ENCODE data around the gene CDC27.

DNA sequence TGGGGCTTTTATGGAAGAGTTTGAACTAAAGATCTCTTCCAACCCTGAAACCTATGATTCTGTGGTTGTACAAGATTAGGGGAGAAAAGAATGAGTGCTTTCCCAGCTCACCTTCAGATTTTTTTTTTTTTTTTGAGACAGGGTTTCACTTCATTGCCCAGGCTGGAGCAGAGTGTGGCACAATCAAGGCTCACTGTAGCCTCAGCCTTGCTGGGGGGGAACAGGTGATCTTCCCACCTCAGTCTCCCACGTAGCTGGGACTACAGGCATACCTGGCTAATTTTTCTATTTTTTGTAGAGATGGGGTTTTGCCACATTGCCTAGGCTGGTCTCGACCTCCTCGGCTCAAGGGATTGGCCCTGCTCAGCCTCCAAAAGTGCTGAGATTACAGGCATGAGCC lies 42.8 kb upstream of the CDC27 start:
- TF ChIP-seq, protein P1, sequence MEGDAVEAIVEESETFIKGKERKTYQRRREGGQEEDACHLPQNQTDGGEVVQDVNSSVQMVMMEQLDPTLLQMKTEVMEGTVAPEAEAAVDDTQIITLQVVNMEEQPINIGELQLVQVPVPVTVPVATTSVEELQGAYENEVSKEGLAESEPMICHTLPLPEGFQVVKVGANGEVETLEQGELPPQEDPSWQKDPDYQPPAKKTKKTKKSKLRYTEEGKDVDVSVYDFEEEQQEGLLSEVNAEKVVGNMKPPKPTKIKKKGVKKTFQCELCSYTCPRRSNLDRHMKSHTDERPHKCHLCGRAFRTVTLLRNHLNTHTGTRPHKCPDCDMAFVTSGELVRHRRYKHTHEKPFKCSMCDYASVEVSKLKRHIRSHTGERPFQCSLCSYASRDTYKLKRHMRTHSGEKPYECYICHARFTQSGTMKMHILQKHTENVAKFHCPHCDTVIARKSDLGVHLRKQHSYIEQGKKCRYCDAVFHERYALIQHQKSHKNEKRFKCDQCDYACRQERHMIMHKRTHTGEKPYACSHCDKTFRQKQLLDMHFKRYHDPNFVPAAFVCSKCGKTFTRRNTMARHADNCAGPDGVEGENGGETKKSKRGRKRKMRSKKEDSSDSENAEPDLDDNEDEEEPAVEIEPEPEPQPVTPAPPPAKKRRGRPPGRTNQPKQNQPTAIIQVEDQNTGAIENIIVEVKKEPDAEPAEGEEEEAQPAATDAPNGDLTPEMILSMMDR (conservative IDR thresholded peaks at IDR 0.05; ENCODE audit: low read length): no peak
- TF ChIP-seq EZH2phosphoT487 (IDR thresholded peaks at IDR 0.05; ENCODE audit: borderline replicate concordance): no peak

All from Loucy (cell line).